H1 (cell line): ENCODE results near the gene PLK1. TPM values are rescaled to one million over a fixed set of nuclear protein-coding genes. Genes with fewer than 3 reads are reported as not detected.

Experiments used
- CTCF ChIA-PET: fragments of 300-600 bp; sonication (Branson Sonifier 250); formaldehyde crosslinking; loops from one replicate; lab custom pipeline; 2021; ENCODE audit not compliant: partially characterized antibody; lab: Charles Lee
- POLR2A ChIA-PET: fragments of 300-600 bp; sonication (Branson Sonifier 250); formaldehyde crosslinking; loops from one replicate; lab custom pipeline; 2021; ENCODE audit warnings: inconsistent platforms; ENCODE audit not compliant: partially characterized antibody; lab: Charles Lee
- DNase-seq, 2 experiments: peaks; one replicate each; pipeline versions ENCODE4 v3.0.0 to v3.0.0-alpha.2; 2010 to 2022; ENCODE audit warnings: low spot score in 2 of 2, low read depth in 1 of 2, mixed read lengths in 1 of 2
- FAIRE-seq: peaks from 2 replicates; lab custom pipeline; 2011; peaks lifted over from hg19 to GRCh38; lab: Jason Lieb, UNC
- H2AFZ ChIP-seq: 2 replicates; pipeline ENCODE4 v1.8.1; 2012; ENCODE audit warnings: low read length, inconsistent platforms
- H2AK5ac ChIP-seq: 2 replicates; pipeline ENCODE4 v1.6.1; 2013; ENCODE audit warnings: low read depth, low read length
- H2BK120ac ChIP-seq: replicated peaks from 2 replicates; pipeline ENCODE3; 2013; ENCODE audit warnings: low read depth, low read length, inconsistent platforms
- H2BK12ac ChIP-seq: 2 replicates; pipeline ENCODE4 v1.6.1; 2013; ENCODE audit warnings: low read depth, low read length
- H2BK15ac ChIP-seq: 2 replicates; pipeline ENCODE4 v1.6.1; 2013; ENCODE audit warnings: low read length
- H2BK20ac ChIP-seq: 2 replicates; pipeline ENCODE4 v1.6.1; 2013; ENCODE audit warnings: low read length
- H2BK5ac ChIP-seq: 2 replicates; pipeline ENCODE4 v1.6.1; 2013; ENCODE audit warnings: low read depth, low read length
- H3K14ac ChIP-seq: 2 replicates; pipeline ENCODE4 v1.6.1; 2013; ENCODE audit warnings: inconsistent platforms; ENCODE audit not compliant: insufficient read length
- H3K18ac ChIP-seq: 2 replicates; pipeline ENCODE4 v1.6.1; 2013; ENCODE audit warnings: low read length; ENCODE audit errors: extremely low read depth
- H3K23ac ChIP-seq: 2 replicates; pipeline ENCODE4 v1.6.1; 2013; ENCODE audit warnings: inconsistent platforms; ENCODE audit not compliant: insufficient read length
- H3K23me2 ChIP-seq: 2 replicates; pipeline ENCODE4 v1.6.1; 2013; ENCODE audit warnings: low read depth, low read length
- H3K27ac ChIP-seq: 2 replicates; pipeline ENCODE4 v1.6.1; 2011; ENCODE audit warnings: low read depth, low read length, inconsistent platforms
- H3K27me3 ChIP-seq, 4 experiments: replicated peaks in 1 of 4; 1 replicate in 1 of 4; 2 replicates in 3 of 4; pipeline versions ENCODE4 v1.6.1 to v1.8.1; 2011 to 2013; ENCODE audit warnings: low read length in 3 of 4, mild to moderate bottlenecking in 3 of 4, inconsistent platforms in 2 of 4, mixed read lengths in 2 of 4, moderate library complexity in 1 of 4; ENCODE audit not compliant: control insufficient read depth in 3 of 4, insufficient read depth in 3 of 4; ENCODE audit errors: extremely low read depth in 1 of 4
- H3K36me3 ChIP-seq, 4 experiments: 2 replicates each; pipeline versions ENCODE4 v1.6.1 to v1.8.1; 2011 to 2013; ENCODE audit warnings: mild to moderate bottlenecking in 4 of 4, low read length in 3 of 4, moderate library complexity in 2 of 4, control low read depth in 1 of 4, inconsistent platforms in 1 of 4; ENCODE audit not compliant: insufficient read depth in 4 of 4, control insufficient read depth in 2 of 4
- H3K4ac ChIP-seq: replicated peaks from 2 replicates; pipeline ENCODE3; 2013; ENCODE audit warnings: low read length, low read depth, mixed read lengths, inconsistent platforms; ENCODE audit not compliant: insufficient read length
- H3K4me1 ChIP-seq, 4 experiments: replicated peaks in 1 of 4; 1 replicate in 1 of 4; 2 replicates in 3 of 4; pipeline versions ENCODE4 v1.6.1 to v1.8.1; 2011 to 2013; ENCODE audit warnings: low read length in 3 of 4, inconsistent platforms in 2 of 4, mixed read lengths in 1 of 4; ENCODE audit not compliant: insufficient read depth in 4 of 4, control insufficient read depth in 3 of 4
- H3K4me2 ChIP-seq, 2 experiments: 2 replicates each; pipeline versions ENCODE4 v1.6.1 to v1.8.1; 2011 to 2013; ENCODE audit warnings: low read depth in 2 of 2, low read length in 2 of 2, control low read depth in 1 of 2, inconsistent platforms in 1 of 2, mild to moderate bottlenecking in 1 of 2; ENCODE audit not compliant: insufficient read depth in 1 of 2
- H3K4me3 ChIP-seq, 4 experiments: fragments of 200-600, 300-600 bp in 1 of 4; sonication (generic), shearing (Covaris generic), sonication (Bioruptor Twin) in 1 of 4; 2 replicates each; pipeline versions ENCODE4 v1.5.1 to v1.8.1; 2011 to 2016; ENCODE audit warnings: low read length in 4 of 4, low read depth in 3 of 4, control low read depth in 2 of 4, inconsistent platforms in 2 of 4, mild to moderate bottlenecking in 2 of 4, mixed read lengths in 1 of 4, moderate library complexity in 1 of 4; ENCODE audit not compliant: insufficient read depth in 2 of 4; ENCODE audit errors: extremely low read depth in 1 of 4
- H3K56ac ChIP-seq: replicated peaks from 2 replicates; pipeline ENCODE3; 2013; ENCODE audit warnings: low read depth, mild to moderate bottlenecking, mixed read lengths, low read length, inconsistent platforms; ENCODE audit not compliant: insufficient read length
- H3K79me1 ChIP-seq: 2 replicates; pipeline ENCODE4 v1.6.1; 2013; ENCODE audit warnings: low read depth, low read length, control low read depth
- H3K79me2 ChIP-seq, 2 experiments: 2 replicates each; pipeline versions ENCODE4 v1.6.1 to v1.8.1; 2012 to 2013; ENCODE audit warnings: low read length in 2 of 2, mild to moderate bottlenecking in 2 of 2, inconsistent platforms in 1 of 2; ENCODE audit not compliant: insufficient read depth in 2 of 2, control insufficient read depth in 1 of 2
- H3K9ac ChIP-seq, 4 experiments: replicated peaks in 1 of 4; 1 replicate in 1 of 4; 2 replicates in 3 of 4; pipeline versions ENCODE4 v1.6.1 to v1.8.1; 2011 to 2013; ENCODE audit warnings: low read depth in 3 of 4, low read length in 3 of 4, control low read depth in 2 of 4, mild to moderate bottlenecking in 2 of 4, moderate library complexity in 2 of 4, inconsistent platforms in 1 of 4; ENCODE audit errors: extremely low read depth in 1 of 4
- H3K9me3 ChIP-seq, 2 experiments: 2 replicates each; pipeline versions ENCODE4 v1.6.1 to v1.8.1; 2012 to 2013; ENCODE audit warnings: mild to moderate bottlenecking in 2 of 2, moderate library complexity in 2 of 2, control low read depth in 1 of 2, inconsistent platforms in 1 of 2, low read depth in 1 of 2, low read length in 1 of 2, mixed read lengths in 1 of 2; ENCODE audit not compliant: insufficient read depth in 2 of 2
- H4K20me1 ChIP-seq, 2 experiments: replicated peaks in 1 of 2; 2 replicates each; pipeline versions ENCODE3 to v1.8.1; 2011 to 2013; ENCODE audit warnings: inconsistent platforms in 2 of 2, low read length in 2 of 2, mild to moderate bottlenecking in 1 of 2; ENCODE audit not compliant: insufficient read depth in 2 of 2, control insufficient read depth in 1 of 2
- H4K5ac ChIP-seq: 2 replicates; pipeline ENCODE4 v1.6.1; 2013; ENCODE audit warnings: low read length, low read depth, mixed read lengths, inconsistent platforms; ENCODE audit not compliant: insufficient read length
- H4K8ac ChIP-seq: 2 replicates; pipeline ENCODE4 v1.8.0; 2013; ENCODE audit warnings: mild to moderate bottlenecking, moderate library complexity, low read length, inconsistent platforms; ENCODE audit not compliant: insufficient read depth; ENCODE audit errors: extremely low read depth
- H4K91ac ChIP-seq: replicated peaks from 2 replicates; pipeline ENCODE3; 2013; ENCODE audit warnings: low read length, mixed read lengths, inconsistent platforms; ENCODE audit not compliant: insufficient read length
- SIX5 ChIP-seq: IDR thresholded peaks from 2 replicates; pipeline ENCODE4 v1.6.1; 2011; ENCODE audit warnings: mild to moderate bottlenecking, low read depth, low read length
- SRF ChIP-seq: IDR thresholded peaks from 2 replicates; pipeline ENCODE4 v1.6.1; 2011; ENCODE audit warnings: mild to moderate bottlenecking, low read depth, low read length, moderate library complexity
- SUZ12 ChIP-seq: fragments of 200-600 bp; sonication (generic); IDR thresholded peaks from 2 replicates; pipeline ENCODE4 v1.6.1; 2012; ENCODE audit warnings: mild to moderate bottlenecking, inconsistent platforms, low read length, moderate library complexity, mixed read lengths
- TAF1 ChIP-seq: IDR thresholded peaks from 2 replicates; pipeline ENCODE4 v1.6.1; 2011; ENCODE audit warnings: mild to moderate bottlenecking, low read depth, low read length
- TAF7 ChIP-seq: optimal IDR thresholded peaks from 2 replicates; pipeline ENCODE3; 2011; ENCODE audit warnings: low read depth, mild to moderate bottlenecking, inconsistent platforms, low read length, moderate library complexity, borderline replicate concordance
- TBP ChIP-seq: IDR thresholded peaks from 2 replicates; pipeline ENCODE4 v1.6.1; 2011; ENCODE audit warnings: low read depth, low read length, improper control_type of control experiment
- TCF12 ChIP-seq: IDR thresholded peaks from 2 replicates; pipeline ENCODE4 v1.6.1; 2011; ENCODE audit warnings: low read depth, mild to moderate bottlenecking, low read length
- WGBS, 2 experiments: shearing (Covaris generic) in 1 of 2; methylation state at CpG; one replicate each; pipeline versions ENCODE4 v1.1.6 to v1.1.7; 2013 to 2015; ENCODE audit warnings: low lambda C conversion rate in 2 of 2, mixed read lengths in 2 of 2, inconsistent platforms in 1 of 2, low coverage in 1 of 2, missing lambda C conversion rate in 1 of 2; ENCODE audit not compliant: insufficient replicate concordance in 2 of 2, insufficient coverage in 1 of 2, insufficient read length in 1 of 2; ENCODE audit errors: extremely low coverage in 1 of 2, missing lambda C conversion rate in 1 of 2; 5-methylcytosine and 5-hydroxymethylcytosine counted together
- polyA plus RNA-seq, 7 experiments: library from polyadenylated mRNA; depleted of rRNA in 3 of 7; stranded (reverse) in 5 of 7; unstranded in 2 of 7; fragments of >200 nt in 5 of 7; fragments of 200-250 nt in 2 of 7; gene quantifications; 1 replicate in 5 of 7; 2 replicates in 1 of 7; 4 replicates in 1 of 7; pipeline versions ENCODE4 v1.2.1 to v1.2.3, GENCODE V29; 2011 to 2013; ENCODE audit warnings: missing spikeins in 2 of 7, mixed read lengths in 2 of 7
- total RNA-seq: library from RNA; stranded (reverse); fragmentation: NEBNext Ultra II Directional; extraction: Animal tissue kit (Norgen Biotek cat#: 25700); gene quantifications from 2 replicates; pipeline ENCODE4 v1.2.1, GENCODE V29; 2021
- TF ChIP-seq, protein P1 (sequence below): IDR thresholded peaks from 2 replicates; pipeline ENCODE4 v1.6.1; 2011; ENCODE audit warnings: low read depth, mild to moderate bottlenecking, low read length; ENCODE audit not compliant: insufficient read depth
- TF ChIP-seq, protein P2 (sequence below): IDR thresholded peaks from 2 replicates; pipeline ENCODE4 v1.6.1; 2012; ENCODE audit warnings: inconsistent platforms

The PLK1 gene
- total and polyA plus RNA-seq, 2 of the 8 experiments (the other 6 are each of a cell fraction or from before 2014, with no cell fraction given): 127 to 139 TPM

GRCh38 chr16:23701045-23701444 is 22.4 kb downstream of the PLK1 start:
- ChIA-PET CTCF (interaction anchor here (0.6 to 2.4 kb wide), 9 partner anchors 8 to 336 kb away, joined by 3 to 11 read pairs (median 4); partner anchors contain the start of gene PLK1), POLR2A (interaction anchor here (0.5 to 2.2 kb wide), 9 partner anchors 10 to 85 kb away, joined by 3 to 13 read pairs (median 5); partner anchors contain the start of genes DCTN5, PALB2 and PLK1)
- Histone ChIP-seq H4K20me1 (no peaks in the 10 kb centered on the region), H3K27ac (no peak overlapping the region), H2BK15ac (no peak overlapping the region), H2BK20ac (no peak overlapping the region), H2BK12ac (no peak overlapping the region; the same call in 1 of the 2 replicates), H4K91ac (peak overlapping the region; percentile 22), H2AFZ (no peak overlapping the region), H3K4me1 (peaks cover 0 to 5% (median 3%) of the 10 kb centered on the region in 4 experiments; a peak in 5 of 7 replicates), H3K4me2 (peak overlapping the region; percentile 20 to 53; a peak in 1 of 4 replicates), H4K5ac (no peak overlapping the region), H3K79me1 (no peaks in the 10 kb centered on the region), H3K23ac (no peak overlapping the region), H3K9me3 (no peaks in the 10 kb centered on the region), H3K27me3 (no peaks in the 10 kb centered on the region), H3K79me2 (no peaks in the 10 kb centered on the region), H3K14ac (no peak overlapping the region), H3K18ac (peak overlapping the region; percentile 76), H2BK120ac (no peak overlapping the region), H2AK5ac (no peak overlapping the region), H3K36me3 (no peaks in the 10 kb centered on the region), H3K4ac (no peak overlapping the region), H2BK5ac (0 out of 2 replicates have a peak overlapping the region, but pooled peaks have one; percentile 32), H3K4me3 (no peak overlapping the region), H3K9ac (no peak overlapping the region), H3K23me2 (no peaks in the 10 kb centered on the region), H4K8ac (no peak overlapping the region; the same call in 1 of the 2 replicates), H3K56ac (no peak overlapping the region)
- 78% methylated on average over 8 of the region's 8 CpGs; no CpG with 5 or more reads in 1 of the 2 experiments for WGBS, 2 experiments
- TF ChIP-seq, protein P1, sequence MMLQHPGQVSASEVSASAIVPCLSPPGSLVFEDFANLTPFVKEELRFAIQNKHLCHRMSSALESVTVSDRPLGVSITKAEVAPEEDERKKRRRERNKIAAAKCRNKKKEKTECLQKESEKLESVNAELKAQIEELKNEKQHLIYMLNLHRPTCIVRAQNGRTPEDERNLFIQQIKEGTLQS: no peak
- TF ChIP-seq SRF (no peak), TBP (no peak), TAF7 (no peak), SUZ12 (no peak), SIX5 (no peak), TAF1 (no peak), TCF12 (no peak)
- TF ChIP-seq, protein P2, sequence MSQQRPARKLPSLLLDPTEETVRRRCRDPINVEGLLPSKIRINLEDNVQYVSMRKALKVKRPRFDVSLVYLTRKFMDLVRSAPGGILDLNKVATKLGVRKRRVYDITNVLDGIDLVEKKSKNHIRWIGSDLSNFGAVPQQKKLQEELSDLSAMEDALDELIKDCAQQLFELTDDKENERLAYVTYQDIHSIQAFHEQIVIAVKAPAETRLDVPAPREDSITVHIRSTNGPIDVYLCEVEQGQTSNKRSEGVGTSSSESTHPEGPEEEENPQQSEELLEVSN: no peak
- no peak for DNase-seq
- FAIRE-seq: peak; percentile 7
